Smooth muscle cell (in vitro differentiated cells): ENCODE measurements around the gene COL18A1. TPM values are rescaled to one million over a fixed set of nuclear protein-coding genes. Genes with fewer than 3 reads are reported as not detected.

Experiments
- DNase-seq: peaks from one replicate; lab custom pipeline; 2025; ENCODE audit not compliant: unreplicated experiment; lab: John Stamatoyannopoulos, UW
- H2AFZ ChIP-seq: fragments of 200-600 bp; sonication (generic); 2 replicates; pipeline ENCODE4 v1.6.0; 2016; ENCODE audit warnings: antibody characterized with exemption, low read depth, mild to moderate bottlenecking
- H3F3A ChIP-seq: fragments of 200-600 bp; sonication (generic); 2 replicates; pipeline ENCODE4 v1.6.0; 2017; ENCODE audit warnings: antibody characterized with exemption, low read depth
- H3K27ac ChIP-seq: fragments of 200-600 bp; sonication (generic); 2 replicates; pipeline ENCODE4 v1.5.1; 2016; ENCODE audit warnings: low read depth, mild to moderate bottlenecking
- H3K27me3 ChIP-seq: fragments of 200-600 bp; sonication (generic); 2 replicates; pipeline ENCODE4 v1.6.1; 2016; ENCODE audit warnings: low read depth, mild to moderate bottlenecking
- H3K36me3 ChIP-seq: fragments of 200-600 bp; sonication (generic); 2 replicates; pipeline ENCODE4 v1.5.1; 2016; ENCODE audit warnings: low read depth
- H3K4me1 ChIP-seq: fragments of 200-600 bp; sonication (generic); 2 replicates; pipeline ENCODE4 v1.5.1; 2016; ENCODE audit warnings: low read depth
- H3K4me2 ChIP-seq: fragments of 200-600 bp; sonication (generic); 2 replicates; pipeline ENCODE4 v1.6.0; 2016; ENCODE audit warnings: mild to moderate bottlenecking
- H3K4me3 ChIP-seq: fragments of 200-600 bp; sonication (generic); 2 replicates; pipeline ENCODE4 v1.5.1; 2016; ENCODE audit warnings: mild to moderate bottlenecking
- H3K79me2 ChIP-seq: fragments of 200-600 bp; sonication (generic); 2 replicates; pipeline ENCODE4 v1.6.0; 2016; ENCODE audit warnings: low read depth, mild to moderate bottlenecking
- H3K9ac ChIP-seq: fragments of 200-600 bp; sonication (generic); 2 replicates; pipeline ENCODE4 v1.6.0; 2016; ENCODE audit warnings: low read depth
- H3K9me3 ChIP-seq: fragments of 200-600 bp; sonication (generic); replicated peaks from 2 replicates; pipeline ENCODE4 v1.5.1; 2016; ENCODE audit warnings: low read depth
- H4K20me1 ChIP-seq: fragments of 200-600 bp; sonication (generic); 2 replicates; pipeline ENCODE4 v1.6.0; 2016; ENCODE audit warnings: low read depth
- CTCF ChIP-seq: fragments of 200-600 bp; sonication (generic); IDR thresholded peaks from 2 replicates; pipeline ENCODE4 v1.5.1; 2017; ENCODE audit warnings: borderline replicate concordance, mild to moderate bottlenecking, antibody characterized with exemption; ENCODE audit not compliant: insufficient read depth, poor library complexity, severe bottlenecking
- WGBS: methylation state at CpG from one replicate; pipeline ENCODE4 v1.1.7; 2016; ENCODE audit warnings: low lambda C conversion rate; 5-methylcytosine and 5-hydroxymethylcytosine counted together
- polyA plus RNA-seq: library from polyadenylated mRNA; unstranded; fragments of >200 nt; fragmentation: Nextera tagmentation; extraction: Ambion mirVana; gene quantifications from 2 replicates; pipeline ENCODE4 v1.2.1, GENCODE V29; 2016
- total RNA-seq: library from RNA; depleted of rRNA; stranded (reverse); fragments of >200 nt; gene quantifications from 2 replicates; pipeline ENCODE4 v1.2.3, GENCODE V29; 2014

The COL18A1 gene
- total and polyA plus RNA-seq, 2 experiments from 2014 or later = 192 to 485 TPM

DNA sequence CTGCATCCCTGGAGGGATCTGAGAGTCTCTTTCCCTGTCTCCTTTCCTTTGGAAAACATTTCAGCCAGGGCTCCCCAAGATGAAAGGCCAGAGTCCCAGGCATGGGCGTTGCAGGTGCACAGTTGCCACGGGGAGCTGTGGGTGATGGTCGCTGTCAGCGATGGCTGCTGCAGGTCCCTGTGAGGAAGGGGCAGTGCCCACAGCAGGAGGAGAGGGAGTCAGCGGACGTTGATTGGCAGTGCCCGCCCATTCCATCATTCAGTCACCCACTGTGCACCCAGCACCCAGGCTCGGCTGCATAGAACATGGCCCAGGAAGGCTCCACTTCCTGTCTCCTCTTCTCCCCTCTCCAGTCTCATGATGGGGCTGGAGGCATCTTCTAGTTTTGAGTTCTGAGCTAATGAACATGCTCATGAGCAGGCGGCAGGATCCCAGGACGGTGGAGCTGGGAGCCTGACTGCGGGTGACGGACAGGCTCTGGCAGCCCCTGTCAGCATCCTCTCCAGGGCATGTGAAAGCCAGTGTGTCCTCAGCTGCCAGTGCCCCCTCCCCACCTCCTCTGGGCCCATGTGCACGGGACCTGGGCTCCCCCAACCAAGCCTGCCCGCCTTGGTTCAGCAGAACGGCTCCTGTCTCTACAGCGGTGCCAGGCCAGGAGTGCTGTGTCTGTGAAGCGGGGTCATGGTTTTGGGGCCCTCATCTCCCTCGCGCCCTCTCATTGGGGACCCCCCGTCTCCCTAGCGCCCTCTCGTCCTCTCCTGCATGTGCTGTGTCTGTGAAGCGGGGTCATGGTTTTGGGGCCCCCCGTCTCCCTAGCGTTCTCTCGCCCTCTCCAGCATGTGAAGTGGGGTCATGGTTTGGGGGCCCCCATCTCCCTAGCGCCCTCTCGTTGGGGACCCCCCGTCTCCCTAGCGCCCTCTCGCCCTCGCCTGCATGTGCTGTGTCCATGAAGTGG is 24.5 kb downstream of the COL18A1 start:
- peaks cover 95% of the 10 kb centered on the region for H3K79me2 ChIP-seq
- peak overlapping the region; percentile 93 for H3K27ac ChIP-seq
- H4K20me1 ChIP-seq = peaks cover 91% of the 10 kb centered on the region
- no peak overlapping the region for H3K9ac ChIP-seq
- DNase-seq = no peak
- 96% methylated on average over 32 of the region's 32 CpGs for WGBS
- no peaks in the 10 kb centered on the region for H3K27me3 ChIP-seq
- H2AFZ ChIP-seq = no peak overlapping the region
- H3K4me2 ChIP-seq = peak overlapping the region; percentile 79
- TF ChIP-seq CTCF = no peak
- H3K4me1 ChIP-seq = peaks cover 38% of the 10 kb centered on the region
- H3K9me3 ChIP-seq = no peaks in the 10 kb centered on the region
- H3F3A ChIP-seq = peaks cover 31% of the 10 kb centered on the region
- no peaks in the 10 kb centered on the region for H3K36me3 ChIP-seq
- H3K4me3 ChIP-seq = no peak overlapping the region

GRCh38 chr21:45430521-45431501 is 25.8 kb downstream of the COL18A1 start:
- Histone ChIP-seq H3K27ac (peak overlapping the region; percentile 93), H3K27me3 (no peaks in the 10 kb centered on the region), H3K4me3 (no peak overlapping the region), H4K20me1 (peaks cover 90% of the 10 kb centered on the region), H3K79me2 (peaks cover 93% of the 10 kb centered on the region), H3K9me3 (no peaks in the 10 kb centered on the region), H2AFZ (no peak overlapping the region), H3K4me2 (peak overlapping the region; percentile 79), H3F3A (peaks cover 31% of the 10 kb centered on the region), H3K4me1 (peaks cover 38% of the 10 kb centered on the region), H3K9ac (peak overlapping the region; percentile 84), H3K36me3 (no peaks in the 10 kb centered on the region)
- WGBS = 21% methylated on average over 36 of the region's 48 CpGs
- DNase-seq = no peak
- no peak for TF ChIP-seq CTCF

DNA sequence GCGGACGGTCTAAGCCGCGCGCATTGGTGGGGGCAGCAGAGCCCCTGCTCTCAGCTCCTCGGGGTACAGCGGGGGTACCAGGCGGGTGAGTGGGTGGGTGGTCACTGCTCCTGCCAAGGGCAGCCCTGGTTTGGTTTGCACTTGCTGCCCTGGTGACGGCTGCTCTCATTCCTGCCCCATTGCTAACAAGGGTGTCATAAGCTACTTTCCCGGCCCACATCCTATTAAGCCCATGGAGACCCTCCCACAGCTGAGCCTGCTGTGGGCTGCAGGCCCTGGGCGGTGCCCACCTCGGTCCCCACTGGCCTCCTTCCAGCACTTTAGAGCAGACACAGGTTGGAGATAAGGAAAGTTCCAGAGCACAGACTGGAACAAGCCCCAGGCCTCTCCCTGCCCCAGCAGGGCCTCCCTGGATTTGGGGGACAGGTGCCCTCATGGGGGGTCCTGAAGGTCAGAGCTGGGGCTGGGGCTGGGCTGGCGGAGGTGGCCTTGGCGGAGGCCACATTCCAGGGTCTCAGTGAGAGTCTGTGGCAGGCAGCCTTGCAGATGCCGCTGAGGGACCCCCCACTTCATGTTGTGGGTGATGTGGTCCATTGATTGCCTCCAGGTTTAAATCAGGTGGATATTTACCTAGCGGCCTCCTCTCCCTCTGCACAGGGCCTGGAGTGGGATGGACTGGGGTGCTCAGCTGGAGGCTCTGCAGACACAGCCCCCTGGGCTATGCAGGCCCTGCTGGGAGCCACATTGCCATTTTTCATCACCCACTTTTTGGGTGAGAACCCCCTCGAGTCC is 27.0 kb downstream of the COL18A1 start:
- H3K4me1 ChIP-seq = peaks cover 33% of the 10 kb centered on the region
- no peak for TF ChIP-seq CTCF
- H4K20me1 ChIP-seq = peaks cover 90% of the 10 kb centered on the region
- H3K27me3 ChIP-seq = no peaks in the 10 kb centered on the region
- no peak overlapping the region for H3K4me3 ChIP-seq
- no peaks in the 10 kb centered on the region for H3K36me3 ChIP-seq
- H3K27ac ChIP-seq = peak overlapping the region; percentile 93
- 74% methylated on average over 17 of the region's 17 CpGs for WGBS
- peak overlapping the region; percentile 43 for H3K9ac ChIP-seq
- H3K9me3 ChIP-seq = no peaks in the 10 kb centered on the region
- peaks cover 92% of the 10 kb centered on the region for H3K79me2 ChIP-seq
- peaks cover 31% of the 10 kb centered on the region for H3F3A ChIP-seq
- H3K4me2 ChIP-seq = peak overlapping the region; percentile 63
- no peak overlapping the region for H2AFZ ChIP-seq
- DNase-seq = no peak
